ENCODE data around the gene NKX6-1. TPM values are rescaled to one million over a fixed set of nuclear protein-coding genes. Genes with fewer than 3 reads are reported as not detected.

Gene NKX6-1
- total and polyA plus RNA-seq, 9 of the 15 experiments (the other 6 are each of a cell fraction or from before 2014, with no cell fraction given) = not detected

GRCh38 chr4:84479663-84480062 is 19.4 kb downstream of the NKX6-1 start:
- peaks cover 0 to 8% of the 10 kb centered on the region in 2 experiments; a peak in 1 of 5 replicates for H3K4me1 ChIP-seq (replicated peaks in 1 of 2; ENCODE audit: control insufficient read depth in 2 of 2, insufficient read depth in 2 of 2, low read length in 2 of 2)
- FAIRE-seq = no peak
- H3K27me3 ChIP-seq (ENCODE audit: control insufficient read depth in 2 of 2, insufficient read depth in 2 of 2, low read length in 2 of 2) = peaks cover 2 to 19% of the 10 kb centered on the region in 2 experiments; a peak in 2 of 5 replicates
- no peak overlapping the region for H3K9ac ChIP-seq (ENCODE audit: insufficient read depth in 1 of 2, low read depth in 2 of 2, low read length in 2 of 2)
- no peak overlapping the region for H3K4me2 ChIP-seq (ENCODE audit: insufficient read depth, low read length)
- no peak for DNase-seq (ENCODE audit: extremely low read depth in 1 of 4, low spot score in 3 of 4)
- no peaks in the 10 kb centered on the region for H3K36me3 ChIP-seq (ENCODE audit: control insufficient read depth, insufficient read depth, low read length)
- ATAC-seq = peak; percentile 42; the same call in 1 of the 3 replicates
- no peak for TF ChIP-seq RFX5 (IDR thresholded peaks at IDR 0.05; ENCODE audit: low read depth, low read length)
- TF ChIP-seq TAF7 (tag; IDR thresholded peaks at IDR 0.05) = no peak
- no peak overlapping the region for H3K27ac ChIP-seq (ENCODE audit: extremely low read depth, low read depth, low read length)
- no peak overlapping the region for H2AFZ ChIP-seq (ENCODE audit: low read depth, low read length)
- ChIA-PET CTCF (ENCODE audit: low intra/inter-chr PET ratio) (no interaction called here), POLR2A (interaction anchor here (1.0 kb wide), 1 partner anchor 10 kb away, joined by 3 read pairs; no protein-coding TSS in a partner anchor)
- BruUV-seq (replicated peaks) = no TSS peak
- intact Hi-C loops (cut with micrococcal nuclease) = no loop called here
- H3K79me2 ChIP-seq (ENCODE audit: control insufficient read depth, insufficient read depth, low read length) = no peaks in the 10 kb centered on the region
- peaks cover 2% of the 10 kb centered on the region for H3K9me1 ChIP-seq (ENCODE audit: control insufficient read depth, insufficient read depth, low read length)
- no peaks in the 10 kb centered on the region for H4K20me1 ChIP-seq (replicated peaks; ENCODE audit: control insufficient read depth, insufficient read depth, low read length)
- H3K9me3 ChIP-seq (replicated peaks; ENCODE audit: control insufficient read depth, insufficient read depth, low read depth, low read length) = no peaks in the 10 kb centered on the region
- 2% methylated on average over 6 of the region's 6 CpGs for WGBS (ENCODE audit: insufficient coverage, low coverage, missing lambda C conversion rate)
- in situ Hi-C loops (cut with MboI) = no loop called here
- no peak overlapping the region for H3K4me3 ChIP-seq

DNA sequence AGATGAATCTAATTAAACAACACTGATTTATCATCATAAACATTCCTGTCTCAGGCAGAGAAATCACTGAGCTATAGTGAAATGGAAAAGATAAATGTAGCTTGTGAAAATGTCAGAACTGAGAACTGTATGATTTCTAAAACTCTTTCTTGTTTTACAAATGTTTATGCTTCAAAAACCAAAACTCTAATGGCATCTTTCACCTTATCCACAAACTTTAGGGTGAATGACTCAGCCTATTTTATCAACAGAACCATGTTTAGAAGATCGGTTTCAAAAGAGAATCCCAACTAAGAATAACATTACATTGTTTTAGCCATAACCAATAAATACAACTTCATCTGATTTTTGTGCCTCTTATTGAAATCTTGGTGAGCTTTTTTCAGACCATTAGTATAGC is 21.4 kb downstream of the NKX6-1 start:
- Histone ChIP-seq H2AFZ (ENCODE audit: low read depth, low read length) (no peak overlapping the region), H3K9me3 (replicated peaks; ENCODE audit: control insufficient read depth, insufficient read depth, low read depth, low read length) (no peaks in the 10 kb centered on the region), H3K27me3 (ENCODE audit: control insufficient read depth in 2 of 2, insufficient read depth in 2 of 2, low read length in 2 of 2) (peaks cover 2 to 5% of the 10 kb centered on the region in 2 experiments; a peak in 2 of 5 replicates), H3K4me2 (ENCODE audit: insufficient read depth, low read length) (no peak overlapping the region), H3K9me1 (ENCODE audit: control insufficient read depth, insufficient read depth, low read length) (no peaks in the 10 kb centered on the region), H3K27ac (ENCODE audit: extremely low read depth, low read depth, low read length) (no peak overlapping the region), H3K79me2 (ENCODE audit: control insufficient read depth, insufficient read depth, low read length) (no peaks in the 10 kb centered on the region), H4K20me1 (replicated peaks; ENCODE audit: control insufficient read depth, insufficient read depth, low read length) (no peaks in the 10 kb centered on the region), H3K36me3 (ENCODE audit: control insufficient read depth, insufficient read depth, low read length) (no peaks in the 10 kb centered on the region), H3K4me3 (no peak overlapping the region), H3K4me1 (replicated peaks in 1 of 2; ENCODE audit: control insufficient read depth in 2 of 2, insufficient read depth in 2 of 2, low read length in 2 of 2) (peaks cover 0 to 2% of the 10 kb centered on the region in 2 experiments; a peak in 1 of 5 replicates), H3K9ac (ENCODE audit: insufficient read depth in 1 of 2, low read depth in 2 of 2, low read length in 2 of 2) (no peak overlapping the region)
- in situ Hi-C loops (cut with MboI) (no loop called here), intact Hi-C loops (cut with micrococcal nuclease) (no loop called here)
- CTCF ChIA-PET (ENCODE audit: low intra/inter-chr PET ratio) = no interaction called here
- POLR2A ChIA-PET = interaction anchor here (1.1 kb wide), 1 partner anchor 8 kb away, joined by 3 read pairs; no protein-coding TSS in a partner anchor
- no peak for FAIRE-seq
- TF ChIP-seq MAFG (tag; conservative IDR thresholded peaks at IDR 0.05) (peak; percentile 45), ZZZ3 (IDR thresholded peaks at IDR 0.05) (no peak), NFE2 (IDR thresholded peaks at IDR 0.05; ENCODE audit: low read depth) (peak; percentile 30; the same call in 1 of the 2 replicates), NFE2L1 (tag; IDR thresholded peaks at IDR 0.05; ENCODE audit: borderline replicate concordance, low read depth) (peak; percentile 46; the same call in 1 of the 2 replicates)
- no peak for ATAC-seq
- no TSS peak for BruUV-seq (replicated peaks)
- no peak for DNase-seq (ENCODE audit: extremely low read depth in 1 of 4, low spot score in 3 of 4)
- WGBS (ENCODE audit: insufficient coverage, low coverage, missing lambda C conversion rate) = 0% methylated on average over 1 of the region's 1 CpG
